ENCODE results near the gene P2RY11. TPM values are rescaled to one million over a fixed set of nuclear protein-coding genes. Genes with fewer than 3 reads are reported as not detected.

Gene P2RY11
- total RNA-seq, 1 experiment from 2014 or later: 43.1 TPM

GRCh38 chr19:10144361-10144760 is 32.9 kb downstream of the P2RY11 start:
- no peak for DNase-seq (ENCODE audit: unreplicated experiment)
- POLR2A ChIA-PET: no interaction called here
- BruUV-seq (replicated peaks): no TSS peak
- Mint-ChIP-seq H3K36me3 (ENCODE audit: insufficient read depth, unreplicated experiment) (peaks cover 78% of the 10 kb centered on the region), H3K27ac (ENCODE audit: low read depth, unreplicated experiment) (no peak overlapping the region), H3K4me1 (ENCODE audit: insufficient read depth, unreplicated experiment) (no peaks in the 10 kb centered on the region), H3K27me3 (ENCODE audit: insufficient read depth, unreplicated experiment) (no peaks in the 10 kb centered on the region), H3K9me3 (ENCODE audit: unreplicated experiment) (no peaks in the 10 kb centered on the region), H3K4me3 (ENCODE audit: unreplicated experiment) (no peak overlapping the region)
- intact Hi-C loops (cut with micrococcal nuclease): no loop called here
- no peak for TF ChIP-seq CTCF (IDR thresholded peaks at IDR 0.05; ENCODE audit: unreplicated experiment)
- CTCF ChIA-PET: no interaction called here

- TF ChIP-seq CTCF (IDR thresholded peaks at IDR 0.05; ENCODE audit: unreplicated experiment): no peak
- Mint-ChIP-seq H3K4me1 (ENCODE audit: insufficient read depth, unreplicated experiment) (no peaks in the 10 kb centered on the region), H3K9me3 (ENCODE audit: unreplicated experiment) (no peaks in the 10 kb centered on the region), H3K27ac (ENCODE audit: low read depth, unreplicated experiment) (no peak overlapping the region), H3K36me3 (ENCODE audit: insufficient read depth, unreplicated experiment) (peaks cover 78% of the 10 kb centered on the region), H3K27me3 (ENCODE audit: insufficient read depth, unreplicated experiment) (no peaks in the 10 kb centered on the region), H3K4me3 (ENCODE audit: unreplicated experiment) (no peak overlapping the region)
- BruUV-seq (replicated peaks): no TSS peak
- ChIA-PET CTCF (no interaction called here), POLR2A (no interaction called here)
- intact Hi-C loops (cut with micrococcal nuclease): no loop called here
- DNase-seq (ENCODE audit: unreplicated experiment): no peak
Measured at GRCh38 chr19:10145031-10145430, 33.5 kb downstream of the P2RY11 start.

GRCh38 chr19:10146142-10146541 is 34.6 kb downstream of the P2RY11 start:
- no peak for DNase-seq (ENCODE audit: unreplicated experiment)
- ChIA-PET POLR2A (interaction anchor here (0.6 kb wide), 1 partner anchor 105 kb away, joined by 3 read pairs; no protein-coding TSS in a partner anchor), CTCF (interaction anchor here (0.7 kb wide), 1 partner anchor 1096 kb away, joined by 3 read pairs; no protein-coding TSS in a partner anchor)
- H3K27ac Mint-ChIP-seq (ENCODE audit: low read depth, unreplicated experiment): peak overlapping the region; percentile 59
- intact Hi-C loops (cut with micrococcal nuclease): no loop called here
- no peak for TF ChIP-seq CTCF (IDR thresholded peaks at IDR 0.05; ENCODE audit: unreplicated experiment)
- BruUV-seq (replicated peaks): no TSS peak
- H3K4me1 Mint-ChIP-seq (ENCODE audit: insufficient read depth, unreplicated experiment): no peaks in the 10 kb centered on the region
- no peaks in the 10 kb centered on the region for H3K27me3 Mint-ChIP-seq (ENCODE audit: insufficient read depth, unreplicated experiment)
- H3K9me3 Mint-ChIP-seq (ENCODE audit: unreplicated experiment): no peaks in the 10 kb centered on the region
- H3K36me3 Mint-ChIP-seq (ENCODE audit: insufficient read depth, unreplicated experiment): peaks cover 78% of the 10 kb centered on the region
- no peak overlapping the region for H3K4me3 Mint-ChIP-seq (ENCODE audit: unreplicated experiment)

- ChIA-PET CTCF (interaction anchor here (0.6 kb wide), 1 partner anchor 257 kb away, joined by 7 read pairs; no protein-coding TSS in a partner anchor), POLR2A (no interaction called here)
- H3K27ac Mint-ChIP-seq (ENCODE audit: low read depth, unreplicated experiment): no peak overlapping the region
- H3K4me3 Mint-ChIP-seq (ENCODE audit: unreplicated experiment): no peak overlapping the region
- TF ChIP-seq CTCF (IDR thresholded peaks at IDR 0.05; ENCODE audit: unreplicated experiment): no peak
- no peaks in the 10 kb centered on the region for H3K27me3 Mint-ChIP-seq (ENCODE audit: insufficient read depth, unreplicated experiment)
- peaks cover 92% of the 10 kb centered on the region for H3K36me3 Mint-ChIP-seq (ENCODE audit: insufficient read depth, unreplicated experiment)
- no TSS peak for BruUV-seq (replicated peaks)
- H3K4me1 Mint-ChIP-seq (ENCODE audit: insufficient read depth, unreplicated experiment): no peaks in the 10 kb centered on the region
- intact Hi-C loops (cut with micrococcal nuclease): no loop called here
- DNase-seq (ENCODE audit: unreplicated experiment): no peak
- H3K9me3 Mint-ChIP-seq (ENCODE audit: unreplicated experiment): no peaks in the 10 kb centered on the region
Measured at GRCh38 chr19:10149427-10149826, 37.9 kb downstream of the P2RY11 start.
